MCF 10A (cell line): ENCODE data around the gene MVB12B. TPM values are rescaled to one million over a fixed set of nuclear protein-coding genes. Genes with fewer than 3 reads are reported as not detected.

Experiments
- BruUV-seq: library from RNA; stranded (reverse); fragments of 400-500 nt; replicated peaks from 2 replicates; lab custom pipeline; 2021; lab: Mats Ljungman, UMichigan
- CTCF ChIA-PET: fragments of 300-600 bp; sonication (Branson Sonifier 250); formaldehyde crosslinking; extraction: SDS; loops from one replicate; lab custom pipeline; 2021; ENCODE audit warnings: antibody characterized with exemption, inconsistent platforms; lab: Yijun Ruan, JAX
- POLR2A ChIA-PET: fragments of 300-600, 350-650 bp; sonication (Branson Sonifier 250); formaldehyde crosslinking; extraction: SDS; loops from one replicate; lab custom pipeline; 2020; ENCODE audit warnings: antibody characterized with exemption, inconsistent platforms; lab: Yijun Ruan, JAX
- DNase-seq: peaks from one replicate; pipeline ENCODE4 v3.0.0-alpha.2; 2018; ENCODE audit not compliant: unreplicated experiment
- H3K27ac Mint-ChIP-seq: one replicate; pipeline ENCODE4 v1.8.0; 2022; ENCODE audit warnings: mild to moderate bottlenecking, low read depth, mixed read lengths; ENCODE audit not compliant: unreplicated experiment
- H3K27me3 Mint-ChIP-seq: one replicate; pipeline ENCODE4 v1.8.0; 2022; ENCODE audit warnings: mixed read lengths; ENCODE audit not compliant: insufficient read depth, unreplicated experiment
- H3K36me3 Mint-ChIP-seq: one replicate; pipeline ENCODE4 v1.8.0; 2022; ENCODE audit warnings: mild to moderate bottlenecking, moderate library complexity, mixed read lengths; ENCODE audit not compliant: insufficient read depth, unreplicated experiment
- H3K4me1 Mint-ChIP-seq: one replicate; pipeline ENCODE4 v1.8.0; 2022; ENCODE audit warnings: mixed read lengths; ENCODE audit not compliant: insufficient read depth, unreplicated experiment
- H3K4me3 Mint-ChIP-seq: one replicate; pipeline ENCODE4 v1.8.0; 2022; ENCODE audit warnings: mild to moderate bottlenecking, moderate library complexity, mixed read lengths; ENCODE audit not compliant: unreplicated experiment
- H3K9me3 Mint-ChIP-seq: one replicate; pipeline ENCODE4 v1.8.0; 2022; ENCODE audit warnings: mixed read lengths; ENCODE audit not compliant: unreplicated experiment
- intact Hi-C: fragments of 100-400 bp; cut with micrococcal nuclease; formaldehyde crosslinking; loops from 2 replicates; pipeline ENCODE4 v1.14.1; 2022
- total RNA-seq: library from RNA; stranded (reverse); gene quantifications from 2 replicates; pipeline ENCODE4 v1.2.3, GENCODE V29; 2022
- TF ChIP-seq, protein P1 (sequence below): fragments of 200-600 bp; IDR thresholded peaks from one replicate; pipeline ENCODE4 v1.8.0; 2022; ENCODE audit warnings: antibody characterized with exemption, mild to moderate bottlenecking; ENCODE audit not compliant: unreplicated experiment

Gene MVB12B
- total RNA-seq, 1 experiment from 2014 or later = 5.5 TPM

GRCh38 chr9:126499911-126500599 lies 173.4 kb downstream of the MVB12B start:
- Mint-ChIP-seq H3K9me3 (no peaks in the 10 kb centered on the region), H3K36me3 (no peaks in the 10 kb centered on the region), H3K4me3 (no peak overlapping the region), H3K27me3 (no peaks in the 10 kb centered on the region), H3K4me1 (no peaks in the 10 kb centered on the region), H3K27ac (no peak overlapping the region)
- no peak for DNase-seq
- CTCF ChIA-PET = interaction anchor here (0.6 to 9.8 kb wide), 46 partner anchors 9 to 1887 kb away, joined by 3 to 217 read pairs (median 4); no protein-coding TSS in a partner anchor
- no TSS peak for BruUV-seq
- POLR2A ChIA-PET = interaction anchor here (0.7 to 1.0 kb wide), 2 partner anchors 19 to 58 kb away, joined by 3 to 4 read pairs; no protein-coding TSS in a partner anchor
- TF ChIP-seq, protein P1, sequence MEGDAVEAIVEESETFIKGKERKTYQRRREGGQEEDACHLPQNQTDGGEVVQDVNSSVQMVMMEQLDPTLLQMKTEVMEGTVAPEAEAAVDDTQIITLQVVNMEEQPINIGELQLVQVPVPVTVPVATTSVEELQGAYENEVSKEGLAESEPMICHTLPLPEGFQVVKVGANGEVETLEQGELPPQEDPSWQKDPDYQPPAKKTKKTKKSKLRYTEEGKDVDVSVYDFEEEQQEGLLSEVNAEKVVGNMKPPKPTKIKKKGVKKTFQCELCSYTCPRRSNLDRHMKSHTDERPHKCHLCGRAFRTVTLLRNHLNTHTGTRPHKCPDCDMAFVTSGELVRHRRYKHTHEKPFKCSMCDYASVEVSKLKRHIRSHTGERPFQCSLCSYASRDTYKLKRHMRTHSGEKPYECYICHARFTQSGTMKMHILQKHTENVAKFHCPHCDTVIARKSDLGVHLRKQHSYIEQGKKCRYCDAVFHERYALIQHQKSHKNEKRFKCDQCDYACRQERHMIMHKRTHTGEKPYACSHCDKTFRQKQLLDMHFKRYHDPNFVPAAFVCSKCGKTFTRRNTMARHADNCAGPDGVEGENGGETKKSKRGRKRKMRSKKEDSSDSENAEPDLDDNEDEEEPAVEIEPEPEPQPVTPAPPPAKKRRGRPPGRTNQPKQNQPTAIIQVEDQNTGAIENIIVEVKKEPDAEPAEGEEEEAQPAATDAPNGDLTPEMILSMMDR = no peak
- intact Hi-C loops = loop anchor here (2.0 to 10.0 kb wide), 2 partner anchors 281 to 755 kb away; partner anchors contain the start of gene PBX3

- Mint-ChIP-seq H3K9me3 (no peaks in the 10 kb centered on the region), H3K4me1 (no peaks in the 10 kb centered on the region), H3K36me3 (no peaks in the 10 kb centered on the region), H3K27me3 (no peaks in the 10 kb centered on the region), H3K27ac (no peak overlapping the region), H3K4me3 (no peak overlapping the region)
- ChIA-PET CTCF (interaction anchor here (0.6 to 9.8 kb wide), 41 partner anchors 10 to 1888 kb away, joined by 3 to 217 read pairs (median 4); no protein-coding TSS in a partner anchor), POLR2A (interaction anchor here (0.7 to 1.8 kb wide), 3 partner anchors 16 to 57 kb away, joined by 3 to 4 read pairs (median 4); no protein-coding TSS in a partner anchor)
- peak; percentile 70 for DNase-seq
- BruUV-seq = no TSS peak
- TF ChIP-seq, protein P1 = peak; percentile 98
- intact Hi-C loops = loop anchor here (1.0 to 2.0 kb wide), 2 partner anchors 58 to 280 kb away; no protein-coding TSS in a partner anchor
Observed at GRCh38 chr9:126500600-126501382, 174.2 kb downstream of the MVB12B start.

- H3K9me3 Mint-ChIP-seq = no peaks in the 10 kb centered on the region
- no peaks in the 10 kb centered on the region for H3K36me3 Mint-ChIP-seq
- no peaks in the 10 kb centered on the region for H3K27me3 Mint-ChIP-seq
- no peaks in the 10 kb centered on the region for H3K4me1 Mint-ChIP-seq
- no peak overlapping the region for H3K4me3 Mint-ChIP-seq
- BruUV-seq = no TSS peak
- ChIA-PET CTCF (interaction anchor here (0.5 to 9.8 kb wide), 28 partner anchors 9 to 412 kb away, joined by 3 to 217 read pairs (median 4); no protein-coding TSS in a partner anchor), POLR2A (interaction anchor here (1.0 to 1.8 kb wide), 2 partner anchors 15 to 56 kb away, joined by 4 read pairs; no protein-coding TSS in a partner anchor)
- TF ChIP-seq, protein P1 = no peak
- H3K27ac Mint-ChIP-seq = no peak overlapping the region
- intact Hi-C loops = loop anchor here (1.0 to 2.0 kb wide), 2 partner anchors 57 to 279 kb away; no protein-coding TSS in a partner anchor
- no peak for DNase-seq
Observed at GRCh38 chr9:126501383-126502331, 175.0 kb downstream of the MVB12B start.
